H1 (cell line): ENCODE results near the gene CRHR1. TPM values are rescaled to one million over a fixed set of nuclear protein-coding genes. Genes with fewer than 3 reads are reported as not detected.

ENCODE experiments used
- CTCF ChIA-PET: fragments of 300-600 bp; sonication (Branson Sonifier 250); formaldehyde crosslinking; loops from one replicate; lab custom pipeline; 2021; ENCODE audit not compliant: partially characterized antibody; lab: Charles Lee
- POLR2A ChIA-PET: fragments of 300-600 bp; sonication (Branson Sonifier 250); formaldehyde crosslinking; loops from one replicate; lab custom pipeline; 2021; ENCODE audit warnings: inconsistent platforms; ENCODE audit not compliant: partially characterized antibody; lab: Charles Lee
- DNase-seq, 2 experiments: peaks; one replicate each; pipeline versions ENCODE4 v3.0.0 to v3.0.0-alpha.2; 2010 to 2022; ENCODE audit warnings: low spot score in 2 of 2, low read depth in 1 of 2, mixed read lengths in 1 of 2
- FAIRE-seq: peaks from 2 replicates; lab custom pipeline; 2011; peaks lifted over from hg19 to GRCh38; lab: Jason Lieb, UNC
- H2AFZ ChIP-seq: 2 replicates; pipeline ENCODE4 v1.8.1; 2012; ENCODE audit warnings: low read length, inconsistent platforms
- H2AK5ac ChIP-seq: 2 replicates; pipeline ENCODE4 v1.6.1; 2013; ENCODE audit warnings: low read depth, low read length
- H2BK120ac ChIP-seq: replicated peaks from 2 replicates; pipeline ENCODE3; 2013; ENCODE audit warnings: low read depth, low read length, inconsistent platforms
- H2BK12ac ChIP-seq: 2 replicates; pipeline ENCODE4 v1.6.1; 2013; ENCODE audit warnings: low read depth, low read length
- H2BK15ac ChIP-seq: 2 replicates; pipeline ENCODE4 v1.6.1; 2013; ENCODE audit warnings: low read length
- H2BK20ac ChIP-seq: 2 replicates; pipeline ENCODE4 v1.6.1; 2013; ENCODE audit warnings: low read length
- H2BK5ac ChIP-seq: 2 replicates; pipeline ENCODE4 v1.6.1; 2013; ENCODE audit warnings: low read depth, low read length
- H3K14ac ChIP-seq: 2 replicates; pipeline ENCODE4 v1.6.1; 2013; ENCODE audit warnings: inconsistent platforms; ENCODE audit not compliant: insufficient read length
- H3K18ac ChIP-seq: 2 replicates; pipeline ENCODE4 v1.6.1; 2013; ENCODE audit warnings: low read length; ENCODE audit errors: extremely low read depth
- H3K23ac ChIP-seq: 2 replicates; pipeline ENCODE4 v1.6.1; 2013; ENCODE audit warnings: inconsistent platforms; ENCODE audit not compliant: insufficient read length
- H3K23me2 ChIP-seq: 2 replicates; pipeline ENCODE4 v1.6.1; 2013; ENCODE audit warnings: low read depth, low read length
- H3K27ac ChIP-seq: 2 replicates; pipeline ENCODE4 v1.6.1; 2011; ENCODE audit warnings: low read depth, low read length, inconsistent platforms
- H3K27me3 ChIP-seq, 4 experiments: replicated peaks in 1 of 4; 1 replicate in 1 of 4; 2 replicates in 3 of 4; pipeline versions ENCODE4 v1.6.1 to v1.8.1; 2011 to 2013; ENCODE audit warnings: low read length in 3 of 4, mild to moderate bottlenecking in 3 of 4, inconsistent platforms in 2 of 4, mixed read lengths in 2 of 4, moderate library complexity in 1 of 4; ENCODE audit not compliant: control insufficient read depth in 3 of 4, insufficient read depth in 3 of 4; ENCODE audit errors: extremely low read depth in 1 of 4
- H3K36me3 ChIP-seq, 4 experiments: 2 replicates each; pipeline versions ENCODE4 v1.6.1 to v1.8.1; 2011 to 2013; ENCODE audit warnings: mild to moderate bottlenecking in 4 of 4, low read length in 3 of 4, moderate library complexity in 2 of 4, control low read depth in 1 of 4, inconsistent platforms in 1 of 4; ENCODE audit not compliant: insufficient read depth in 4 of 4, control insufficient read depth in 2 of 4
- H3K4ac ChIP-seq: replicated peaks from 2 replicates; pipeline ENCODE3; 2013; ENCODE audit warnings: low read length, low read depth, mixed read lengths, inconsistent platforms; ENCODE audit not compliant: insufficient read length
- H3K4me1 ChIP-seq, 4 experiments: replicated peaks in 1 of 4; 1 replicate in 1 of 4; 2 replicates in 3 of 4; pipeline versions ENCODE4 v1.6.1 to v1.8.1; 2011 to 2013; ENCODE audit warnings: low read length in 3 of 4, inconsistent platforms in 2 of 4, mixed read lengths in 1 of 4; ENCODE audit not compliant: insufficient read depth in 4 of 4, control insufficient read depth in 3 of 4
- H3K4me2 ChIP-seq, 2 experiments: 2 replicates each; pipeline versions ENCODE4 v1.6.1 to v1.8.1; 2011 to 2013; ENCODE audit warnings: low read depth in 2 of 2, low read length in 2 of 2, control low read depth in 1 of 2, inconsistent platforms in 1 of 2, mild to moderate bottlenecking in 1 of 2; ENCODE audit not compliant: insufficient read depth in 1 of 2
- H3K4me3 ChIP-seq, 4 experiments: fragments of 200-600, 300-600 bp in 1 of 4; sonication (generic), shearing (Covaris generic), sonication (Bioruptor Twin) in 1 of 4; 2 replicates each; pipeline versions ENCODE4 v1.5.1 to v1.8.1; 2011 to 2016; ENCODE audit warnings: low read length in 4 of 4, low read depth in 3 of 4, control low read depth in 2 of 4, inconsistent platforms in 2 of 4, mild to moderate bottlenecking in 2 of 4, mixed read lengths in 1 of 4, moderate library complexity in 1 of 4; ENCODE audit not compliant: insufficient read depth in 2 of 4; ENCODE audit errors: extremely low read depth in 1 of 4
- H3K56ac ChIP-seq: replicated peaks from 2 replicates; pipeline ENCODE3; 2013; ENCODE audit warnings: low read depth, mild to moderate bottlenecking, mixed read lengths, low read length, inconsistent platforms; ENCODE audit not compliant: insufficient read length
- H3K79me1 ChIP-seq: 2 replicates; pipeline ENCODE4 v1.6.1; 2013; ENCODE audit warnings: low read depth, low read length, control low read depth
- H3K79me2 ChIP-seq, 2 experiments: 2 replicates each; pipeline versions ENCODE4 v1.6.1 to v1.8.1; 2012 to 2013; ENCODE audit warnings: low read length in 2 of 2, mild to moderate bottlenecking in 2 of 2, inconsistent platforms in 1 of 2; ENCODE audit not compliant: insufficient read depth in 2 of 2, control insufficient read depth in 1 of 2
- H3K9ac ChIP-seq, 4 experiments: replicated peaks in 1 of 4; 1 replicate in 1 of 4; 2 replicates in 3 of 4; pipeline versions ENCODE4 v1.6.1 to v1.8.1; 2011 to 2013; ENCODE audit warnings: low read depth in 3 of 4, low read length in 3 of 4, control low read depth in 2 of 4, mild to moderate bottlenecking in 2 of 4, moderate library complexity in 2 of 4, inconsistent platforms in 1 of 4; ENCODE audit errors: extremely low read depth in 1 of 4
- H3K9me3 ChIP-seq, 2 experiments: 2 replicates each; pipeline versions ENCODE4 v1.6.1 to v1.8.1; 2012 to 2013; ENCODE audit warnings: mild to moderate bottlenecking in 2 of 2, moderate library complexity in 2 of 2, control low read depth in 1 of 2, inconsistent platforms in 1 of 2, low read depth in 1 of 2, low read length in 1 of 2, mixed read lengths in 1 of 2; ENCODE audit not compliant: insufficient read depth in 2 of 2
- H4K20me1 ChIP-seq, 2 experiments: replicated peaks in 1 of 2; 2 replicates each; pipeline versions ENCODE3 to v1.8.1; 2011 to 2013; ENCODE audit warnings: inconsistent platforms in 2 of 2, low read length in 2 of 2, mild to moderate bottlenecking in 1 of 2; ENCODE audit not compliant: insufficient read depth in 2 of 2, control insufficient read depth in 1 of 2
- H4K5ac ChIP-seq: 2 replicates; pipeline ENCODE4 v1.6.1; 2013; ENCODE audit warnings: low read length, low read depth, mixed read lengths, inconsistent platforms; ENCODE audit not compliant: insufficient read length
- H4K8ac ChIP-seq: 2 replicates; pipeline ENCODE4 v1.8.0; 2013; ENCODE audit warnings: mild to moderate bottlenecking, moderate library complexity, low read length, inconsistent platforms; ENCODE audit not compliant: insufficient read depth; ENCODE audit errors: extremely low read depth
- H4K91ac ChIP-seq: replicated peaks from 2 replicates; pipeline ENCODE3; 2013; ENCODE audit warnings: low read length, mixed read lengths, inconsistent platforms; ENCODE audit not compliant: insufficient read length
- CBX8 ChIP-seq: fragments of 300-800, 300-1000 bp; sonication (generic); IDR thresholded peaks from 2 replicates; pipeline ENCODE4 v1.7.1; 2016; ENCODE audit warnings: low read depth, low read length, borderline replicate concordance
- CTBP2 ChIP-seq: IDR thresholded peaks from 2 replicates; pipeline ENCODE4 v1.7.0; 2011; ENCODE audit warnings: borderline replicate concordance, mild to moderate bottlenecking, moderate library complexity, mixed read lengths, low read length; ENCODE audit not compliant: insufficient read depth, insufficient read length
- FOSL1 ChIP-seq: IDR thresholded peaks from 2 replicates; pipeline ENCODE4 v1.6.1; 2011; ENCODE audit warnings: mild to moderate bottlenecking, low read depth, low read length, moderate library complexity; ENCODE audit not compliant: insufficient read depth
- GABPA ChIP-seq: IDR thresholded peaks from 2 replicates; pipeline ENCODE4 v1.6.1; 2011; ENCODE audit warnings: mild to moderate bottlenecking, low read length, moderate library complexity, borderline replicate concordance; ENCODE audit not compliant: insufficient read depth
- KDM1A ChIP-seq: fragments of 200-600, 300-600 bp; sonication (generic); IDR thresholded peaks from 2 replicates; pipeline ENCODE4 v1.7.1; 2016; ENCODE audit warnings: mild to moderate bottlenecking, low read length, borderline replicate concordance
- NANOG ChIP-seq: IDR thresholded peaks from 2 replicates; pipeline ENCODE4 v1.6.1; 2011; ENCODE audit warnings: low read length, low read depth, mild to moderate bottlenecking, inconsistent platforms; ENCODE audit not compliant: insufficient read depth, poor library complexity, severe bottlenecking
- RAD21 ChIP-seq, 2 experiments: IDR thresholded peaks in 1 of 2; conservative IDR thresholded peaks in 1 of 2; 2 replicates each; pipeline ENCODE4 v1.6.1; 2011; ENCODE audit warnings: low read depth in 2 of 2, low read length in 2 of 2, improper control_type of control experiment in 1 of 2, inconsistent platforms in 1 of 2, mild to moderate bottlenecking in 1 of 2, moderate library complexity in 1 of 2
- SRF ChIP-seq: IDR thresholded peaks from 2 replicates; pipeline ENCODE4 v1.6.1; 2011; ENCODE audit warnings: mild to moderate bottlenecking, low read depth, low read length, moderate library complexity
- TEAD4 ChIP-seq: IDR thresholded peaks from 2 replicates; pipeline ENCODE4 v1.6.1; 2012; ENCODE audit warnings: low read depth, low read length, inconsistent platforms, mixed read lengths
- WGBS, 2 experiments: shearing (Covaris generic) in 1 of 2; methylation state at CpG; one replicate each; pipeline versions ENCODE4 v1.1.6 to v1.1.7; 2013 to 2015; ENCODE audit warnings: low lambda C conversion rate in 2 of 2, mixed read lengths in 2 of 2, inconsistent platforms in 1 of 2, low coverage in 1 of 2, missing lambda C conversion rate in 1 of 2; ENCODE audit not compliant: insufficient replicate concordance in 2 of 2, insufficient coverage in 1 of 2, insufficient read length in 1 of 2; ENCODE audit errors: extremely low coverage in 1 of 2, missing lambda C conversion rate in 1 of 2; 5-methylcytosine and 5-hydroxymethylcytosine counted together
- polyA plus RNA-seq, 7 experiments: library from polyadenylated mRNA; depleted of rRNA in 3 of 7; stranded (reverse) in 5 of 7; unstranded in 2 of 7; fragments of >200 nt in 5 of 7; fragments of 200-250 nt in 2 of 7; gene quantifications; 1 replicate in 5 of 7; 2 replicates in 1 of 7; 4 replicates in 1 of 7; pipeline versions ENCODE4 v1.2.1 to v1.2.3, GENCODE V29; 2011 to 2013; ENCODE audit warnings: missing spikeins in 2 of 7, mixed read lengths in 2 of 7
- total RNA-seq: library from RNA; stranded (reverse); fragmentation: NEBNext Ultra II Directional; extraction: Animal tissue kit (Norgen Biotek cat#: 25700); gene quantifications from 2 replicates; pipeline ENCODE4 v1.2.1, GENCODE V29; 2021

The CRHR1 gene
- total and polyA plus RNA-seq, 2 of the 8 experiments (the other 6 are each of a cell fraction or from before 2014, with no cell fraction given) = 0.56 to 1.7 TPM

DNA sequence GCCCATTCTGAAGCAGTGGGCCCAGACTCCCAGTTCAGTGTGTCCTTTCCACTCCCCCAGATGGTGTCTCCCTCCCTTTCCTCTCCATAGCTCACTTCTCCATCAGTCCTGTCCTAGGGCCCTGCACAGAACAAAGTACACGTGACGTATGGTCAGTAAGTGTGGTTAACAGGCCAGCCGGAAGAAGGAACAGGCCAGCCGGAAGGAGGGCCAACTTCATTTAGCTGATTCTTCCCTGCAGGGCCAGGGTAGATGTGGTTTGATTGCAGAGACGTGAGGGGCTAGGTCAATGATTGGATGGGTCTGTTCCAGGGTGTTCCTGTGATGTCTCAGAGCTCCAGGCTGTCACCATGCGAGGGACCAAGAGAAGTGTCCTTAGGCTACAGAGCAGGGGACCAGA is 31.6 kb downstream of the CRHR1 start:
- no peak overlapping the region for H2BK5ac ChIP-seq
- H3K56ac ChIP-seq = no peak overlapping the region
- H2AFZ ChIP-seq = no peak overlapping the region
- ChIA-PET POLR2A (no interaction called here), CTCF (interaction anchor here (0.9 to 2.4 kb wide), 10 partner anchors 10 to 175 kb away, joined by 3 to 19 read pairs (median 6); partner anchors contain the start of gene CRHR1)
- DNase-seq = no peak
- no peak overlapping the region for H3K4me2 ChIP-seq
- no peaks in the 10 kb centered on the region for H3K9me3 ChIP-seq
- no peak for TF ChIP-seq CBX8
- no peak for TF ChIP-seq CTBP2
- no peak for TF ChIP-seq KDM1A
- no peak for TF ChIP-seq FOSL1
- no peak for TF ChIP-seq NANOG
- TF ChIP-seq GABPA = no peak
- no peak for TF ChIP-seq TEAD4
- no peak for TF ChIP-seq RAD21 (IDR thresholded peaks at IDR 0.05 in 1 of 2, conservative IDR thresholded peaks at IDR 0.05 in 1 of 2; ENCODE audit: low read depth in 2 of 2, low read length in 2 of 2)
- no peak for TF ChIP-seq SRF
- no peak overlapping the region for H2AK5ac ChIP-seq
- H2BK12ac ChIP-seq = no peak overlapping the region
- no peaks in the 10 kb centered on the region for H3K27me3 ChIP-seq
- no peak overlapping the region for H2BK20ac ChIP-seq
- peaks cover 0 to 3% (median 0%) of the 10 kb centered on the region in 4 experiments; a peak in 1 of 7 replicates for H3K4me1 ChIP-seq
- H3K23ac ChIP-seq = no peak overlapping the region
- no peak overlapping the region for H3K18ac ChIP-seq
- H3K27ac ChIP-seq = no peak overlapping the region
- H4K5ac ChIP-seq = no peak overlapping the region
- no peak overlapping the region for H2BK15ac ChIP-seq
- H3K9ac ChIP-seq = no peak overlapping the region
- H3K4ac ChIP-seq = no peak overlapping the region
- no peaks in the 10 kb centered on the region for H3K79me1 ChIP-seq
- H4K20me1 ChIP-seq = no peaks in the 10 kb centered on the region
- no peak for FAIRE-seq
- H4K8ac ChIP-seq = no peak overlapping the region
- no peaks in the 10 kb centered on the region for H3K23me2 ChIP-seq
- no peak overlapping the region for H2BK120ac ChIP-seq
- no peaks in the 10 kb centered on the region for H3K36me3 ChIP-seq
- WGBS, 2 experiments = 79% methylated on average over 6 of the region's 6 CpGs; no CpG with 5 or more reads in 1 of the 2 experiments
- H3K4me3 ChIP-seq = no peak overlapping the region
- no peaks in the 10 kb centered on the region for H3K79me2 ChIP-seq
- no peak overlapping the region for H3K14ac ChIP-seq
- H4K91ac ChIP-seq = no peak overlapping the region
